ENCODE measurements around the gene OR4N2. TPM values are rescaled to one million over a fixed set of nuclear protein-coding genes. Genes with fewer than 3 reads are reported as not detected.
"Not testable (repeated sequence)": the region's sequence is repeated elsewhere in the genome, so short reads cannot be mapped to it uniquely, and the experiment has no call there.

The OR4N2 gene
- under 1 TPM in 5 of 8 experiments, not detected in 3; 0.14 to 0.71 (median 0.24) TPM for total RNA-seq

- H3K4me3 ChIP-seq; in situ Hi-C loops (cut with MboI; ENCODE audit: low pct_unique_long_range_greater_than_20kb in 2 of 9, low sequenced_read_pairs in 9 of 9, unreplicated experiment in 9 of 9); H3K27ac ChIP-seq; H3K4me1 ChIP-seq (replicated peaks in 1 of 2); ATAC-seq (replicated peaks in 6 of 8): not testable (repeated sequence)
- 0 to 89% (median 24%) methylated on average over 1 of the region's 1 CpG for WGBS, 10 experiments
Measured at GRCh38 chr14:19803470-19803869, at the start of gene OR4N2. Gene OR4N2, plus strand, starts transcription at chr14:19803770. Its CDS starts 23,679 bp downstream, at chr14:19827449.

DNA sequence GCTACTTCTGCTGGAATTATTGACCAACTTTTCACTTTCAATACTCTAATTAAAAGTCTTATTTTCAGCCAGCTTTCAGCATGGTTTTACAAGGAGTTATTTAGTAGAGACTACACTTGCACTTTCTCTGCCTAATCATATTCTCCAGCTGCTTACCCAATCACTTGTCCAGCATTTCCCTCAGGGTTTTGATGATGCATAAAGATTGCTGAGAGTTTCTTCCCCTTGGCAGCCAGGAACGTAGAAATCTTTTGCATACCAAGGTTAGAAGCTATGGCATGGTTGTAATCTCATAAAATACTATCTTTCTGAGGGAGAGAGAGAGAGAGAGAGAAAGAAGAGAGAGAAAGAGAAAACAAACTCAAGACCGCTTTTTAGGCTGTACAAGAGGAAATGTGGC, 49.4 kb upstream of the OR4N2 start:
- H3K4me3 ChIP-seq: no peak overlapping the region
- in situ Hi-C loops (cut with MboI; ENCODE audit: low pct_unique_long_range_greater_than_20kb in 2 of 9, low sequenced_read_pairs in 9 of 9, unreplicated experiment in 9 of 9): no loop called here
- no peak for ATAC-seq (replicated peaks in 6 of 8)
- no peak overlapping the region for H3K27ac ChIP-seq
- H3K4me1 ChIP-seq (replicated peaks in 1 of 2): no peaks in the 10 kb centered on the region
- 0 to 20% (median 12%) methylated on average over 1 to 2 of the region's 2 CpGs for WGBS, 10 experiments

DNA sequence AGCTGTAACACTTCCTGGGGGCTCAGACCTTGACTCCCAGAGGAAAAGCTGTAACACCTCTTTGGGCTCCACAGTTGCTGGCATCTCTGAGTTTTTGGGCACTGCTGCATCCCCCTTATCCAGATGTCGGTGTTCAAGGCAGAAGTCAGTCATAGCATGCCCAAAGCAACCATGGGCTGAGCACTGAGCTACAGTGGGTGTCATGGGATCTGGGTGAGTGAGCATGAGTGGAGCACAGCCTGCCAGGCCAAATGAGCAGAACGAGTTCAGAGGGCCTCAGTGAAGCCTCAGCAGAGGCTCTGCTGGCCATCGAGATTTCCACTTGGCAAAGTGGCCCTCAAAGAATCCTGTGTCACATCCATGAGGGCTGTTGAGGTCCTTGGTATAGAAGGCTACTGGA, 32.1 kb upstream of the OR4N2 start:
- in situ Hi-C loops (cut with MboI; ENCODE audit: low pct_unique_long_range_greater_than_20kb in 2 of 9, low sequenced_read_pairs in 9 of 9, unreplicated experiment in 9 of 9); ATAC-seq (replicated peaks in 6 of 8); H3K27ac ChIP-seq; H3K4me3 ChIP-seq; H3K4me1 ChIP-seq (replicated peaks in 1 of 2): not testable (repeated sequence)
- 0 to 43% (median 5%) methylated on average over 1 to 3 of the region's 3 CpGs for WGBS, 10 experiments

- ATAC-seq (replicated peaks in 6 of 8): no peak
- in situ Hi-C loops (cut with MboI; ENCODE audit: low pct_unique_long_range_greater_than_20kb in 2 of 9, low sequenced_read_pairs in 9 of 9, unreplicated experiment in 9 of 9): no loop called here
- H3K4me1 ChIP-seq (replicated peaks in 1 of 2): no peaks in the 10 kb centered on the region
- H3K27ac ChIP-seq: no peak overlapping the region
- H3K4me3 ChIP-seq: no peak overlapping the region
- 0 to 100% (median 65%) methylated on average over 1 of the region's 1 CpG for WGBS, 10 experiments
Measured at GRCh38 chr14:19771895-19772430, 31.6 kb upstream of the OR4N2 start.

DNA sequence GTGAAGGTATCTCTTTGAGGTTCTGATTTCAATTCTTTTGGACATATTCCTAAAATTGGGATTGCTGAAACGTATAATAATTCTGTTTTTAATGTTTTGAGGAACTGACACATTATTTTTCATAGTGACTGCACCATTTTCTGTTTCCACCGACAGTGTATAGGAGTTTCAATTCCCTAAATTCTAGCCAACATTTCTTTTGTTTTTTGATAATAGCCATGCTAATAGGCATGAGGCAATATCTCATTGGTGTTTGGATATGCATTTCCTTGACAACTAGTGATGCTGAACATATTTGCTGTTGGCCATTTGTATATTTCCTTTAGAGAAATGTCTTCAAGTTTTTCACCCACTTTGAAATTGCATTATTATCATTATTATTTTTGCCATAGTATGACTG, 31.1 kb upstream of the OR4N2 start:
- H3K4me3 ChIP-seq; H3K4me1 ChIP-seq (replicated peaks in 1 of 2); H3K27ac ChIP-seq; ATAC-seq (replicated peaks in 6 of 8); in situ Hi-C loops (cut with MboI; ENCODE audit: low pct_unique_long_range_greater_than_20kb in 2 of 9, low sequenced_read_pairs in 9 of 9, unreplicated experiment in 9 of 9): not testable (repeated sequence)
- WGBS, 10 experiments: 3 to 83% (median 33%) methylated on average over 1 to 2 of the region's 2 CpGs; no CpG with 5 or more reads in 1 of the 10 experiments

- in situ Hi-C loops (cut with MboI; ENCODE audit: low pct_unique_long_range_greater_than_20kb in 2 of 9, low sequenced_read_pairs in 9 of 9, unreplicated experiment in 9 of 9); H3K4me1 ChIP-seq (replicated peaks in 1 of 2); H3K27ac ChIP-seq; ATAC-seq (replicated peaks in 6 of 8); H3K4me3 ChIP-seq: not testable (repeated sequence)
- WGBS, 10 experiments: 0% methylated on average over 1 of the region's 1 CpG
Measured at GRCh38 chr14:19773204-19773603, 30.4 kb upstream of the OR4N2 start, which contains the start of gene OR4M1. Gene OR4M1, plus strand, starts transcription at chr14:19773504. Its CDS starts 6,819 bp downstream, at chr14:19780323.

GRCh38 chr14:19775587-19775986, 28.0 kb upstream of the OR4N2 start:
- no peak overlapping the region for H3K4me3 ChIP-seq
- no peak overlapping the region for H3K27ac ChIP-seq
- ATAC-seq (replicated peaks in 6 of 8): no peak
- no peaks in the 10 kb centered on the region for H3K4me1 ChIP-seq (replicated peaks in 1 of 2)
- in situ Hi-C loops (cut with MboI; ENCODE audit: low pct_unique_long_range_greater_than_20kb in 2 of 9, low sequenced_read_pairs in 9 of 9, unreplicated experiment in 9 of 9): no loop called here
- 0 to 83% (median 14%) methylated on average over 1 of the region's 1 CpG; no CpG with 5 or more reads in 1 of the 10 experiments for WGBS, 10 experiments

DNA sequence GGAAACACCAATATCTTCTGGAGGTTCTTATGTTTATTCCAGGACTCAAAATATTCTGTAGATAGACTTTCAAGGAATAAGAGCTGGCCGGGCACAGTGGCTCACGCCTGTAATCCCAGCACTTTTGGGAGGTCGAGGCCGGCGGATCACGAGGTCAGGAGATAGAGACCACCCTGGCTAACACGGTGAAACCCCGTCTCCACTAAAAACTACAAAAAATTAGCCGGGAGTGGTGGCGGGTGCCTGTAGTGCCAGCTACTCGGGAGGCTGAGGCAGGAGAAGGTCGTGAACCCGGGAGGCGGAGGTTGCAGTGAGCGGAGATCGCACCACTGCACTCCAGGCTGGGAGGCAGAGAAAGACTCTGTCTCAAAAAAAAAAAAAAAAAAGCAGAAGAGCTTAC, 17.7 kb upstream of the OR4N2 start:
- H3K27ac ChIP-seq; in situ Hi-C loops (cut with MboI; ENCODE audit: low pct_unique_long_range_greater_than_20kb in 2 of 9, low sequenced_read_pairs in 9 of 9, unreplicated experiment in 9 of 9); H3K4me3 ChIP-seq; ATAC-seq (replicated peaks in 6 of 8); H3K4me1 ChIP-seq (replicated peaks in 1 of 2): not testable (repeated sequence)
- 44 to 72% (median 58%) methylated on average over 4 to 16 of the region's 16 CpGs for WGBS, 10 experiments

DNA sequence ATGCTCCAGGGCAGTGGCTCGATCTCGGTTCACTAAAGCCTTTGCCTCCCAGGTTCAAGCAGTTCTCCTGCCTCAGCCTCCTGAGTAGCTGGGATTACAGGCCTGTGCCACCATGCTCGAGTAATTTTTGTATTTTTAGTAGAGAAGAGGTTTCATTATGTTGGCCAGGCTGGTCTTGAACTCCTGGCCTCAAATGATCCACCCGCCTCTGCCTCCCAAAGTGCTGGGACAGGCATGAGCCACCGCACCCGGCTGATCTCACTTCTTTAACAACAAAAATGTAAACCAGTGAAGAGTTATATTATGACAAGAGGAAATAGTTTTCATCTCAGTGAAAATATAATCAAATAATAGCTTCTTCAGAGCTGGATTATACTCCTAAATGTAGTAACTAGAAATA, 16.3 kb upstream of the OR4N2 start:
- ATAC-seq (replicated peaks in 6 of 8); in situ Hi-C loops (cut with MboI; ENCODE audit: low pct_unique_long_range_greater_than_20kb in 2 of 9, low sequenced_read_pairs in 9 of 9, unreplicated experiment in 9 of 9); H3K27ac ChIP-seq; H3K4me1 ChIP-seq (replicated peaks in 1 of 2); H3K4me3 ChIP-seq: not testable (repeated sequence)
- 13 to 67% (median 48%) methylated on average over 2 to 6 of the region's 6 CpGs; no CpG with 5 or more reads in 1 of the 10 experiments for WGBS, 10 experiments

GRCh38 chr14:19788150-19788549, 15.4 kb upstream of the OR4N2 start:
- in situ Hi-C loops (cut with MboI; ENCODE audit: low pct_unique_long_range_greater_than_20kb in 2 of 9, low sequenced_read_pairs in 9 of 9, unreplicated experiment in 9 of 9); ATAC-seq (replicated peaks in 6 of 8); H3K4me3 ChIP-seq; H3K27ac ChIP-seq; H3K4me1 ChIP-seq (replicated peaks in 1 of 2): not testable (repeated sequence)
- 0 to 63% (median 34%) methylated on average over 1 to 7 of the region's 7 CpGs for WGBS, 10 experiments

DNA sequence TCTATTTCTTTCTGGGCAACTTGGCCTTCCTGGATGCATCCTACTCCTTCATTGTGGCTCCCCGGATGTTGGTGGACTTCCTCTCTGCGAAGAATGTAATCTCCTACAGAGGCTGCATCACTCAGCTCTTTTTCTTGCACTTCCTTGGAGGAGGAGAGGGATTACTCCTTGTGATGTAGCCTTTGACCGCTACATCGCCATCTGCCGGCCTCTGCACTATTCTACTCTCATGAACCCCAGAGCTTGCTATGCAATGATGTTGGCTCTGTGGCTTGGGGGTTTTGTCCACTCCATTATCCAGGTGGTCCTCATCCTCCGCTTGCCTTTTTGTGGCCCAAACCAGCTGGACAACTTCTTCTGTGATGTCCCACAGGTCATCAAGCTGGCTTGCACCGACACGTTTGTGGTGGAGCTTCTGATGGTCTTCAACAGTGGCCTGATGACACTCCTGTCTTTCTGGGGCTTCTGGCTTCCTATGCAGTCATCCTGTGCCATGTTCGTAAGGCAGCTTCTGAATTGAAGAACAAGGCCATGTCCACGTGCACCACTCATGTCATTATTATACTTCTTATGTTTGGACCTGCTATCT, 7.0 kb upstream of the OR4N2 start:
- H3K4me3 ChIP-seq; H3K27ac ChIP-seq; H3K4me1 ChIP-seq (replicated peaks in 1 of 2); in situ Hi-C loops (cut with MboI; ENCODE audit: low pct_unique_long_range_greater_than_20kb in 2 of 9, low sequenced_read_pairs in 9 of 9, unreplicated experiment in 9 of 9); ATAC-seq (replicated peaks in 6 of 8): not testable (repeated sequence)
- 28 to 83% (median 51%) methylated on average over 1 to 9 of the region's 10 CpGs; no CpG with 5 or more reads in 2 of the 10 experiments for WGBS, 10 experiments

DNA sequence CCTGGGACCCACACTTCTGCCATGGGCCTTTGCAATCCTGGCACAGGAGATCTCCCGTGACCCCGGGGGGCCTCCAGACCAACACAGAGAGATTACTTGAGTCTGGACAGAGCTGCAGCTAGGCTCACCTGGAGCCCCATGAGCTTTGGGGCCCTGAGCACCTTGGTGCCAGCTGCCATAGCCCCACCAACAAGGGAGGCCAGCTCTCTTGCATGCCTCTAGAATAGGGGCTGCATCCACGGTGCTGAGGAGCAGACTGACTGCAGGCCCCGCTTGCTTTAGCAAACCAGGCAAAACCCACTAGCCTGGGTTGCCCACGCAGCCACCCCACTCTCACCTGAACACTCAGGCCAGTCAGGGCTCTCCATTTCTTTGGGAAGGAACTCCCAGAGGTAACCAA, 3.7 kb upstream of the OR4N2 start:
- H3K4me1 ChIP-seq (replicated peaks in 1 of 2): no peaks in the 10 kb centered on the region
- in situ Hi-C loops (cut with MboI; ENCODE audit: low pct_unique_long_range_greater_than_20kb in 2 of 9, low sequenced_read_pairs in 9 of 9, unreplicated experiment in 9 of 9): no loop called here
- H3K27ac ChIP-seq: no peak overlapping the region
- WGBS, 10 experiments: 0 to 92% (median 26%) methylated on average over 1 to 5 of the region's 5 CpGs; no CpG with 5 or more reads in 4 of the 10 experiments
- H3K4me3 ChIP-seq: no peak overlapping the region
- ATAC-seq (replicated peaks in 6 of 8): no peak

- Histone ChIP-seq H3K4me3 (no peak overlapping the region), H3K27ac (no peak overlapping the region), H3K4me1 (replicated peaks in 1 of 2) (no peaks in the 10 kb centered on the region)
- WGBS, 10 experiments: 12 to 100% (median 43%) methylated on average over 1 to 10 of the region's 17 CpGs
- peak in 2 of 8 experiments; percentile 88 to 96 for ATAC-seq (replicated peaks in 6 of 8)
- in situ Hi-C loops (cut with MboI; ENCODE audit: low pct_unique_long_range_greater_than_20kb in 2 of 9, low sequenced_read_pairs in 9 of 9, unreplicated experiment in 9 of 9): no loop called here
Measured at GRCh38 chr14:19800282-19801117, 3.1 kb upstream of the OR4N2 start.
